AG04450 (cell line): Measurements from ENCODE around the gene SF3B3. TPM values are rescaled to one million over a fixed set of nuclear protein-coding genes. Genes with fewer than 3 reads are reported as not detected.

Experiments used
- CTCF ChIA-PET: fragments of 300-600, 350-600 bp; formaldehyde crosslinking; extraction: SDS; loops from one replicate; lab custom pipeline; 2022; ENCODE audit warnings: antibody characterized with exemption, inconsistent platforms; lab: Charles Lee
- POLR2A ChIA-PET: fragments of 350-600 bp; formaldehyde crosslinking; extraction: SDS; loops from one replicate; lab custom pipeline; 2021; ENCODE audit warnings: antibody characterized with exemption, inconsistent platforms; lab: Yijun Ruan, JAX
- DNase-seq: peaks from one replicate; pipeline ENCODE4 v3.0.0-alpha.2; 2011; ENCODE audit warnings: low read depth, low spot score
- H3K27ac ChIP-seq: one replicate; pipeline ENCODE4 v1.5.1; 2012; ENCODE audit warnings: low read depth, low read length, control low read depth
- H3K27me3 ChIP-seq: one replicate; pipeline ENCODE4 v1.6.0; 2012; ENCODE audit warnings: low read length; ENCODE audit not compliant: control insufficient read depth, insufficient read depth
- H3K4me3 ChIP-seq: 2 replicates; pipeline ENCODE4 v1.5.1; 2011; ENCODE audit warnings: mild to moderate bottlenecking, low read depth, low read length, control low read depth
- H3K9me3 ChIP-seq: 2 replicates; pipeline ENCODE4 v1.5.1; 2012; ENCODE audit warnings: low read length; ENCODE audit not compliant: control insufficient read depth, insufficient read depth
- CTCF ChIP-seq: IDR thresholded peaks from 2 replicates; pipeline ENCODE4 v1.5.1; 2011; ENCODE audit warnings: low read depth, low read length, control low read depth, inconsistent platforms
- polyA plus RNA-seq: library from polyadenylated mRNA; depleted of rRNA; stranded (reverse); fragments of >200 nt; gene quantifications from 2 replicates; pipeline ENCODE4 v1.2.3, GENCODE V29; 2011

The SF3B3 gene
- polyA plus RNA-seq, 1 experiment: 139 TPM

DNA sequence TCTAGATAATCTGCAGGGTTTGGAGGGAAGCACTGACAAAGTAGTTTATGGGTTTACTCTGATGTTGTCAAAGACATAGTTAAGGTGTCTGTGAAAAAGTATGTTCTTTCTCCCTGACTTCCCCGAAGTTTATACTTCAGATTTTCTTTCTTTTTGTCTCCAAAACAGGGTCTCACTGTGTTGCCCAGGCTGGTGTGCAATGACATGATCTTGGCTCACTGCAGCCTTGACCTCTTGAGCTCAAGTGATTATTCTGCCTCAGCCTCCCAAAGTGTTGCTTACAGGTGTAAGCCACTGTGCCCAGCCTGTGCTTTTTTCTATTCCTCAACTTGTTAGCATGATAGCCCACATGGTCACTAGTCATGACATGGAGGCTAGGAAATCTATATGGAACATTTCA lies 20.9 kb downstream of the SF3B3 start:
- Histone ChIP-seq H3K27ac (no peak overlapping the region), H3K9me3 (no peaks in the 10 kb centered on the region), H3K27me3 (no peaks in the 10 kb centered on the region), H3K4me3 (no peak overlapping the region)
- ChIA-PET CTCF (interaction anchor here (1.0 kb wide), 1 partner anchor 226 kb away, joined by 3 read pairs; no protein-coding TSS in a partner anchor), POLR2A (no interaction called here)
- no peak for DNase-seq
- TF ChIP-seq CTCF: no peak

DNA sequence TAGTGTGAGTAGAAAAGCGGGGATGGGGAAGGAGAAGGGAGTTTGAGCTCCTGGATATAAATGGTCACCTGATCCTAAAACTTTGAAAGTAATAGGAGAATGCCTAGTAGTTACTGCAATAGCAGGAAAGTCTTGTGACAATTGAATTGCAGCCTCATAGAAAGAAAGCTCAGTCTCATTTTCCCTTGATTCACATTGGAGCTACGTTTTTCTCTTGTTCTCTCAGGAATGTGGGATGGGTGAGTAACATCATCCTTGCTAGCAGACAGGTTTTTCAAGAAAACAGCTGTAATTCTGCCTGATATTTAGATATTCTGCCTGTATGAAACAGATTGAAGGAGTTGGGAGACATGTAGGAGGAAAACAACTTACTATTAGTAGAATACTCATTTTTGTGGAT lies 25.3 kb downstream of the SF3B3 start:
- Histone ChIP-seq H3K9me3 (no peaks in the 10 kb centered on the region), H3K4me3 (no peak overlapping the region), H3K27me3 (no peaks in the 10 kb centered on the region), H3K27ac (no peak overlapping the region)
- TF ChIP-seq CTCF: no peak
- CTCF ChIA-PET: interaction anchor here (0.9 to 1.6 kb wide), 3 partner anchors 19 to 222 kb away, joined by 3 to 13 read pairs (median 7); no protein-coding TSS in a partner anchor
- DNase-seq: no peak
- POLR2A ChIA-PET: no interaction called here

GRCh38 chr16:70550082-70550481 lies 26.5 kb downstream of the SF3B3 start:
- no peak overlapping the region for H3K4me3 ChIP-seq
- CTCF ChIA-PET: no interaction called here
- DNase-seq: no peak
- no peaks in the 10 kb centered on the region for H3K9me3 ChIP-seq
- H3K27me3 ChIP-seq: no peaks in the 10 kb centered on the region
- POLR2A ChIA-PET: no interaction called here
- no peak overlapping the region for H3K27ac ChIP-seq
- TF ChIP-seq CTCF: no peak

DNA sequence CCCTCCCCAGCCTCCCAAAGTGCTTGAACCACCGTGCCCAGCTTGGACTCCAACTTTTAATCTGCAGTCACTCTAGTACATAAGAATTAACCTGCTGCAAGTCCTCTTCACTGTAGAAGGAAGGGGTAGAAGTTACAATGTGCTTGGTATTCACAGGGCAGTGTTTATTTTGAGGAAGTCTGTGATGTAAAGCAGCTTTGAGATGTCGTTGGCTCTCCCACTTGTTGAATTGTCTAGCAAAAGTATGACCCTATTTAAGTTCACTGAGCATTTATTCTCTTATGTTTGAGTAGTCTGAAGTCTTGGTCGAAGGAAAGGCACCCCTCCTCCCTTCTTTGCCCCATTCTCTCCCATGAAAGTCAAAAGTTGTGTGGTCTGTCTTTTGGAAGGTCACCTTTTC lies 28.2 kb downstream of the SF3B3 start:
- ChIA-PET POLR2A (interaction anchor here (0.6 to 1.4 kb wide), 2 partner anchors 9 to 10 kb away, joined by 3 read pairs; no protein-coding TSS in a partner anchor), CTCF (interaction anchor here (1.7 to 3.9 kb wide), 2 partner anchors 22 to 103 kb away, joined by 6 to 15 read pairs; no protein-coding TSS in a partner anchor)
- TF ChIP-seq CTCF: no peak

DNA sequence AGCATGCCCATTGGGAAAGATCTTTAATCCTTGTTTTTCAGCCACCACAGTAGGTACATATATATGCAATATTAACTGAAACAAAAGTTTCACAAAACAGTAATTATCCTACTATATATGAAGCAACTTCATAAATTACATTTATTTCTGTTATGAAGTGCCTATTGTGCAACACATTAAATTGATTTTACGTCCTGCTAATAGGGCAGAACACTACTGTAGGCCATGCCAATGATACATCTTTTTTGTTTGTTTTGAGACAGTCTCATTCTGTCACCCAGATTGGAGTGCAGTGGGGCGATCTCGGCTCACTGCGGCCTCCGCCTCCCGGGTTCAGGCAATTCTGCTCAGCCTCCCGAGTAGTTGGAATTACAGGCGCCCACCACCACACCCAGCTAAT lies 29.1 kb downstream of the SF3B3 start:
- POLR2A ChIA-PET: interaction anchor here (1.2 to 2.4 kb wide), 4 partner anchors 9 to 24 kb away, joined by 3 to 22 read pairs (median 6); no protein-coding TSS in a partner anchor
- DNase-seq: no peak

More for the DNA sequence above, 28.2 kb downstream of the SF3B3 start:
- no peak overlapping the region for H3K4me3 ChIP-seq
- no peak for DNase-seq
- no peaks in the 10 kb centered on the region for H3K9me3 ChIP-seq
- no peak overlapping the region for H3K27ac ChIP-seq
- no peaks in the 10 kb centered on the region for H3K27me3 ChIP-seq

More for the DNA sequence above, 29.1 kb downstream of the SF3B3 start:
- no peak overlapping the region for H3K4me3 ChIP-seq
- no peak for TF ChIP-seq CTCF
- no peaks in the 10 kb centered on the region for H3K27me3 ChIP-seq
- H3K9me3 ChIP-seq: no peaks in the 10 kb centered on the region
- CTCF ChIA-PET: interaction anchor here (1.7 to 3.9 kb wide), 3 partner anchors 23 to 218 kb away, joined by 6 to 15 read pairs (median 9); no protein-coding TSS in a partner anchor
- peak overlapping the region; percentile 94 for H3K27ac ChIP-seq
